Measurements from ENCODE around the gene HERC5. TPM values are rescaled to one million over a fixed set of nuclear protein-coding genes. Genes with fewer than 3 reads are reported as not detected.

HERC5 gene
- total RNA-seq, 3 donors from 2014 or later (not counting 1 experiment from before 2014, with no cell fraction given): 11.0 to 19.4 (median 17.9) TPM

GRCh38 chr4:88457307-88458103 is 586 bp downstream of the HERC5 start:
- ATAC-seq (peak; percentile 49 to 59 (median 49)), DNase-seq (no peak)
- peaks cover 7% of the 10 kb centered on the region for H3K36me3 Mint-ChIP-seq

GRCh38 chr4:88458104-88458740 is 1.3 kb downstream of the HERC5 start:
- intact Hi-C loops (cut with micrococcal nuclease): loop anchor here (5.0 to 10.0 kb wide), 2 partner anchors 134 to 1453 kb away; partner anchors contain the start of gene HERC3
- Mint-ChIP-seq H3K4me1 (peaks cover 24 to 26% of the 10 kb centered on the region in 2 donors), H3K36me3 (peaks cover 7% of the 10 kb centered on the region), H3K4me3 (peak overlapping the region; percentile 100), H3K27ac (peak overlapping the region; percentile 95 to 97), H3K27me3 (ENCODE audit: low read depth in 2 of 2) (no peaks in the 10 kb centered on the region), H3K9me3 (peaks cover 0 to 2% of the 10 kb centered on the region in 2 donors)
- Histone ChIP-seq H3K27ac (ENCODE audit: low read length) (peak overlapping the region; percentile 12), H3K4me3 (ENCODE audit: low read length) (peak overlapping the region; percentile 95), H3K27me3 (ENCODE audit: control insufficient read depth, insufficient read depth, low read length) (no peaks in the 10 kb centered on the region), H3K4me1 (ENCODE audit: control insufficient read depth, insufficient read depth, low read length) (peaks cover 11% of the 10 kb centered on the region), H3K36me3 (ENCODE audit: control insufficient read depth, insufficient read depth, low read length) (peaks cover 4% of the 10 kb centered on the region), H3K9me3 (ENCODE audit: control insufficient read depth, insufficient read depth, low read length) (no peaks in the 10 kb centered on the region)
- ATAC-seq (no peak), DNase-seq (no peak)
- no peak for TF ChIP-seq CTCF (IDR thresholded peaks at IDR 0.05)
- 50% methylated on average over 4 of the region's 7 CpGs for WGBS (ENCODE audit: insufficient coverage)

More at GRCh38 chr4:88457307-88458103, 586 bp downstream of the HERC5 start:
- Mint-ChIP-seq H3K4me1 (peaks cover 24 to 26% of the 10 kb centered on the region in 2 donors), H3K27ac (peak overlapping the region; percentile 95 to 97), H3K9me3 (peaks cover 0 to 2% of the 10 kb centered on the region in 2 donors), H3K27me3 (ENCODE audit: low read depth in 2 of 2) (no peaks in the 10 kb centered on the region), H3K4me3 (peak overlapping the region; percentile 100)
- no peaks in the 10 kb centered on the region for H3K36me3 ChIP-seq (ENCODE audit: control insufficient read depth, insufficient read depth, low read length)
- intact Hi-C loops (cut with micrococcal nuclease): loop anchor here (1.0 to 10.0 kb wide), 4 partner anchors 78 to 1453 kb away; partner anchors contain the start of genes HERC3 and PPM1K
- TF ChIP-seq CTCF (IDR thresholded peaks at IDR 0.05): no peak
- WGBS (ENCODE audit: insufficient coverage): 10% methylated on average over 74 of the region's 75 CpGs
- H3K4me1 ChIP-seq (ENCODE audit: control insufficient read depth, insufficient read depth, low read length): peaks cover 11% of the 10 kb centered on the region
- H3K4me3 ChIP-seq (ENCODE audit: low read length): peak overlapping the region; percentile 95
- no peaks in the 10 kb centered on the region for H3K9me3 ChIP-seq (ENCODE audit: control insufficient read depth, insufficient read depth, low read length)
- peak overlapping the region; percentile 12 for H3K27ac ChIP-seq (ENCODE audit: low read length)
- H3K27me3 ChIP-seq (ENCODE audit: control insufficient read depth, insufficient read depth, low read length): no peaks in the 10 kb centered on the region

- Histone ChIP-seq H3K4me3 (ENCODE audit: low read length) (no peak overlapping the region), H3K4me1 (ENCODE audit: control insufficient read depth, insufficient read depth, low read length) (no peaks in the 10 kb centered on the region), H3K27ac (ENCODE audit: low read length) (no peak overlapping the region), H3K36me3 (ENCODE audit: control insufficient read depth, insufficient read depth, low read length) (peaks cover 43% of the 10 kb centered on the region), H3K9me3 (ENCODE audit: control insufficient read depth, insufficient read depth, low read length) (no peaks in the 10 kb centered on the region), H3K27me3 (ENCODE audit: control insufficient read depth, insufficient read depth, low read length) (no peaks in the 10 kb centered on the region)
- Mint-ChIP-seq H3K36me3 (peaks cover 18% of the 10 kb centered on the region), H3K4me1 (peaks cover 0 to 6% of the 10 kb centered on the region in 2 donors), H3K27me3 (ENCODE audit: low read depth in 2 of 2) (no peaks in the 10 kb centered on the region), H3K27ac (no peak overlapping the region), H3K4me3 (no peak overlapping the region), H3K9me3 (no peaks in the 10 kb centered on the region)
- TF ChIP-seq CTCF (IDR thresholded peaks at IDR 0.05): no peak
- ATAC-seq (no peak), DNase-seq (no peak)
- WGBS (ENCODE audit: insufficient coverage): 100% methylated on average over 1 of the region's 1 CpG
- intact Hi-C loops (cut with micrococcal nuclease): no loop called here
Measured at GRCh38 chr4:88465653-88466192, 8.8 kb downstream of the HERC5 start.
